WTC11 (cell line): ENCODE data around the gene TXN2. TPM values are rescaled to one million over a fixed set of nuclear protein-coding genes. Genes with fewer than 3 reads are reported as not detected.

Experiments used
- ATAC-seq: fragments of 200-7000 bp; cut with Tn5 transposase; 2 replicates; pipeline ENCODE4 v1.10.0; 2021; ENCODE audit warnings: mild to moderate bottlenecking, moderate library complexity
- CTCF ChIA-PET: fragments of 300-600 bp; sonication (Branson Sonifier 250); formaldehyde crosslinking; loops from one replicate; lab custom pipeline; 2021; ENCODE audit warnings: antibody characterized with exemption; lab: Charles Lee
- POLR2A ChIA-PET: fragments of 350-600 bp; sonication (Branson Sonifier 250); formaldehyde crosslinking; loops from one replicate; lab custom pipeline; 2021; ENCODE audit warnings: antibody characterized with exemption; lab: Charles Lee
- DNase-seq: peaks from one replicate; pipeline ENCODE4 v3.0.0; 2021; ENCODE audit warnings: low spot score
- H3K27ac Mint-ChIP-seq: 2 replicates; pipeline ENCODE4 v1.8.0; 2021; ENCODE audit warnings: mixed read lengths
- H3K27me3 Mint-ChIP-seq: 2 replicates; pipeline ENCODE4 v1.8.0; 2021; ENCODE audit warnings: low read depth, mild to moderate bottlenecking, moderate library complexity, mixed read lengths
- H3K36me3 Mint-ChIP-seq: 2 replicates; pipeline ENCODE4 v1.8.0; 2021; ENCODE audit warnings: mixed read lengths
- H3K4me1 Mint-ChIP-seq: 2 replicates; pipeline ENCODE4 v1.8.0; 2022; ENCODE audit warnings: mixed read lengths
- H3K4me3 Mint-ChIP-seq: 2 replicates; pipeline ENCODE4 v1.8.0; 2021; ENCODE audit warnings: mild to moderate bottlenecking, moderate library complexity, mixed read lengths
- H3K9me3 Mint-ChIP-seq: 2 replicates; pipeline ENCODE4 v1.8.0; 2021; ENCODE audit warnings: mixed read lengths
- ATF1 ChIP-seq: sonication (generic); formaldehyde crosslinking; IDR thresholded peaks from 2 replicates; pipeline ENCODE4 v1.8.1; 2023; ENCODE audit warnings: mild to moderate bottlenecking, moderate library complexity, missing genetic modification reagents
- ATF3 ChIP-seq: sonication (generic); formaldehyde crosslinking; conservative IDR thresholded peaks from 2 replicates; pipeline ENCODE4 v1.8.1; 2022; ENCODE audit warnings: mild to moderate bottlenecking, missing genetic modification reagents
- CDX4 ChIP-seq: fragments of 250-450 bp; sonication (Bioruptor Pico); IDR thresholded peaks from 2 replicates; pipeline ENCODE4 v1.9.0; 2021; ENCODE audit warnings: moderate library complexity, mild to moderate bottlenecking, inconsistent platforms, borderline replicate concordance
- E2F4 ChIP-seq: sonication (generic); formaldehyde crosslinking; IDR thresholded peaks from 2 replicates; pipeline ENCODE4 v1.8.1; 2022; ENCODE audit warnings: low read depth, mild to moderate bottlenecking, moderate library complexity, missing genetic modification reagents, borderline replicate concordance
- ESRRA ChIP-seq: sonication (generic); formaldehyde crosslinking; IDR thresholded peaks from 2 replicates; pipeline ENCODE4 v1.8.1; 2022; ENCODE audit warnings: mild to moderate bottlenecking, missing genetic modification reagents, borderline replicate concordance
- FOXP1 ChIP-seq: sonication (generic); formaldehyde crosslinking; IDR thresholded peaks from 2 replicates; pipeline ENCODE4 v1.8.0; 2022; ENCODE audit warnings: missing genetic modification reagents, mild to moderate bottlenecking, moderate library complexity, borderline replicate concordance
- GRHL2 ChIP-seq: fragments of 250-450 bp; sonication (Bioruptor Pico); IDR thresholded peaks from 2 replicates; pipeline ENCODE4 v1.8.0; 2022; ENCODE audit warnings: mild to moderate bottlenecking, moderate library complexity; ENCODE audit not compliant: insufficient replicate concordance, severe bottlenecking
- HMGA2 ChIP-seq: fragments of 250-450 bp; sonication (Bioruptor Pico); IDR thresholded peaks from 2 replicates; pipeline ENCODE4 v1.4.0; 2021; ENCODE audit warnings: mild to moderate bottlenecking, moderate library complexity
- HMGXB4 ChIP-seq: sonication (generic); formaldehyde crosslinking; IDR thresholded peaks from 2 replicates; pipeline ENCODE4 v1.8.1; 2023; ENCODE audit warnings: mild to moderate bottlenecking, moderate library complexity, missing genetic modification reagents
- IRF1 ChIP-seq: sonication (generic); formaldehyde crosslinking; IDR thresholded peaks from 2 replicates; pipeline ENCODE4 v1.8.0; 2023; ENCODE audit warnings: missing genetic modification reagents
- MLX ChIP-seq: sonication (generic); formaldehyde crosslinking; IDR thresholded peaks from 2 replicates; pipeline ENCODE4 v1.8.1; 2023; ENCODE audit warnings: mild to moderate bottlenecking, missing genetic modification reagents, moderate library complexity
- MYBL2 ChIP-seq: sonication (generic); formaldehyde crosslinking; IDR thresholded peaks from 2 replicates; pipeline ENCODE4 v1.8.1; 2023; ENCODE audit warnings: mild to moderate bottlenecking, moderate library complexity, missing genetic modification reagents
- NFYB ChIP-seq: sonication (generic); formaldehyde crosslinking; conservative IDR thresholded peaks from 2 replicates; pipeline ENCODE4 v1.8.0; 2022; ENCODE audit warnings: low read depth, missing genetic modification reagents
- NR1H2 ChIP-seq: sonication (generic); formaldehyde crosslinking; IDR thresholded peaks from 2 replicates; pipeline ENCODE4 v1.9.0; 2021; ENCODE audit warnings: mild to moderate bottlenecking, moderate library complexity, missing genetic modification reagents
- OVOL2 ChIP-seq: fragments of 250-450 bp; sonication (Bioruptor Pico); IDR thresholded peaks from 2 replicates; pipeline ENCODE4 v1.9.0; 2021; ENCODE audit warnings: mild to moderate bottlenecking, borderline replicate concordance
- PRDM15 ChIP-seq: sonication (generic); formaldehyde crosslinking; IDR thresholded peaks from 2 replicates; pipeline ENCODE4 v1.8.0; 2022; ENCODE audit warnings: missing genetic modification reagents
- SMAD4 ChIP-seq: sonication (generic); formaldehyde crosslinking; IDR thresholded peaks from 2 replicates; pipeline ENCODE4 v1.8.0; 2022; ENCODE audit warnings: mild to moderate bottlenecking, missing genetic modification reagents
- TEAD4 ChIP-seq: sonication (generic); formaldehyde crosslinking; IDR thresholded peaks from 2 replicates; pipeline ENCODE4 v1.8.0; 2022; ENCODE audit warnings: mild to moderate bottlenecking, missing genetic modification reagents
- USF2 ChIP-seq: sonication (generic); formaldehyde crosslinking; IDR thresholded peaks from 2 replicates; pipeline ENCODE4 v1.8.1; 2023; ENCODE audit warnings: mild to moderate bottlenecking, missing genetic modification reagents, moderate library complexity
- ZBTB21 ChIP-seq: sonication (generic); formaldehyde crosslinking; IDR thresholded peaks from 2 replicates; pipeline ENCODE4 v1.8.1; 2023; ENCODE audit warnings: mild to moderate bottlenecking, missing genetic modification reagents, borderline replicate concordance
- ZNF232 ChIP-seq: sonication (generic); formaldehyde crosslinking; IDR thresholded peaks from 2 replicates; pipeline ENCODE4 v1.8.0; 2022; ENCODE audit warnings: mild to moderate bottlenecking, missing genetic modification reagents
- ZNF263 ChIP-seq: sonication (generic); formaldehyde crosslinking; IDR thresholded peaks from 2 replicates; pipeline ENCODE4 v1.8.1; 2022; ENCODE audit warnings: low read depth, mild to moderate bottlenecking, moderate library complexity, missing genetic modification reagents
- total RNA-seq: library from RNA; stranded (reverse); gene quantifications from 3 replicates; pipeline ENCODE4 v1.2.3, GENCODE V29; 2021

Gene TXN2
- total RNA-seq, 1 experiment from 2014 or later = 57.6 TPM

- no peak for TF ChIP-seq PRDM15
These were observed 26.1 kb upstream of the TXN2 start (continued) for GRCh38 chr22:36507518-36508010.

GRCh38 chr22:36506637-36507517 lies 25.4 kb upstream of the TXN2 start, which contains the start of gene FOXRED2:
TSS of gene FOXRED2 (minus strand) at chr22:36507040. CDS start at chr22:36506422, 618 bp downstream.
- ATAC-seq (peak; percentile 77), DNase-seq (peak; percentile 90)
- Mint-ChIP-seq H3K4me3 (peak within 1 kb of the TSS; percentile 52), H3K4me1 (peaks cover 4% of the 10 kb centered on the region; the same call in 1 of the 2 replicates), H3K27me3 (peaks cover 19% of the 10 kb centered on the region), H3K9me3 (peaks cover 5% of the 10 kb centered on the region), H3K27ac (no peak within 1 kb of the TSS; the same call in 1 of the 2 replicates), H3K36me3 (peaks cover 40% of the 10 kb centered on the region)
- ChIA-PET CTCF (interaction anchor here (0.8 to 1.5 kb wide), 6 partner anchors 20 to 349 kb away, joined by 3 to 8 read pairs (median 4); no protein-coding TSS in a partner anchor), POLR2A (interaction anchor here (0.5 to 1.3 kb wide), 4 partner anchors 22 to 65 kb away, joined by 3 to 5 read pairs (median 4); partner anchors contain the start of genes EIF3D and TXN2)
- peak; percentile 94; the same call in 1 of the 2 replicates for TF ChIP-seq ZBTB21 (CRISPR knock-in tag)
- peak; percentile 95 for TF ChIP-seq SMAD4
- peak; percentile 99 for TF ChIP-seq USF2
- peak; percentile 89 for TF ChIP-seq ZNF263 (CRISPR knock-in tag)
- peak; percentile 97 for TF ChIP-seq MYBL2 (CRISPR knock-in tag)
- peak; percentile 96 for TF ChIP-seq IRF1 (CRISPR knock-in tag)
- TF ChIP-seq ATF3 (CRISPR knock-in tag) = peak; percentile 59; the same call in 1 of the 2 replicates
- TF ChIP-seq FOXP1 (CRISPR knock-in tag) = peak; percentile 99
- TF ChIP-seq OVOL2 (CRISPR knock-in tag) = no peak
- TF ChIP-seq NFYB (CRISPR knock-in tag) = peak; percentile 93
- no peak for TF ChIP-seq GRHL2
- TF ChIP-seq NR1H2 (CRISPR knock-in tag) = peak; percentile 41; the same call in 1 of the 2 replicates
- TF ChIP-seq CDX4 (CRISPR knock-in tag) = no peak
- TF ChIP-seq E2F4 (CRISPR knock-in tag) = peak; percentile 88
- no peak for TF ChIP-seq HMGA2 (CRISPR knock-in tag)
- TF ChIP-seq ZNF232 = peak; percentile 97
- TF ChIP-seq ESRRA (CRISPR knock-in tag) = peak; percentile 98
- TF ChIP-seq TEAD4 (CRISPR knock-in tag) = peak; percentile 62; the same call in 1 of the 2 replicates
- 0 out of 2 replicates have a peak, but pooled peaks have one; percentile 31 for TF ChIP-seq HMGXB4 (CRISPR knock-in tag)
- TF ChIP-seq MLX = 0 out of 2 replicates have a peak, but pooled peaks have one; percentile 27
- peak; percentile 94 for TF ChIP-seq ATF1 (CRISPR knock-in tag)
